Loucy (cell line): ENCODE results near the gene RNASE8.

Experiments
- CTCF ChIP-seq: fragments of 200-600 bp; sonication (generic); conservative IDR thresholded peaks from 2 replicates; pipeline ENCODE4 v1.5.1; 2014; ENCODE audit warnings: mild to moderate bottlenecking, antibody characterized with exemption, low read length
- EZH2phosphoT487 ChIP-seq: fragments of 200-600 bp; IDR thresholded peaks from 2 replicates; pipeline ENCODE4 v1.6.1; 2018; ENCODE audit warnings: antibody characterized with exemption, mild to moderate bottlenecking, moderate library complexity, borderline replicate concordance

GRCh38 chr14:21083565-21084325, 26.1 kb downstream of the RNASE8 start:
- TF ChIP-seq CTCF (no peak), EZH2phosphoT487 (no peak)
